IPS-NIHi11 (cell line): ENCODE measurements around the gene TBC1D14.

Experiments used
- DNase-seq: peaks from one replicate; pipeline ENCODE4 v3.0.0; 2012; ENCODE audit warnings: mixed read lengths, low spot score

TBC1D14 gene

DNA sequence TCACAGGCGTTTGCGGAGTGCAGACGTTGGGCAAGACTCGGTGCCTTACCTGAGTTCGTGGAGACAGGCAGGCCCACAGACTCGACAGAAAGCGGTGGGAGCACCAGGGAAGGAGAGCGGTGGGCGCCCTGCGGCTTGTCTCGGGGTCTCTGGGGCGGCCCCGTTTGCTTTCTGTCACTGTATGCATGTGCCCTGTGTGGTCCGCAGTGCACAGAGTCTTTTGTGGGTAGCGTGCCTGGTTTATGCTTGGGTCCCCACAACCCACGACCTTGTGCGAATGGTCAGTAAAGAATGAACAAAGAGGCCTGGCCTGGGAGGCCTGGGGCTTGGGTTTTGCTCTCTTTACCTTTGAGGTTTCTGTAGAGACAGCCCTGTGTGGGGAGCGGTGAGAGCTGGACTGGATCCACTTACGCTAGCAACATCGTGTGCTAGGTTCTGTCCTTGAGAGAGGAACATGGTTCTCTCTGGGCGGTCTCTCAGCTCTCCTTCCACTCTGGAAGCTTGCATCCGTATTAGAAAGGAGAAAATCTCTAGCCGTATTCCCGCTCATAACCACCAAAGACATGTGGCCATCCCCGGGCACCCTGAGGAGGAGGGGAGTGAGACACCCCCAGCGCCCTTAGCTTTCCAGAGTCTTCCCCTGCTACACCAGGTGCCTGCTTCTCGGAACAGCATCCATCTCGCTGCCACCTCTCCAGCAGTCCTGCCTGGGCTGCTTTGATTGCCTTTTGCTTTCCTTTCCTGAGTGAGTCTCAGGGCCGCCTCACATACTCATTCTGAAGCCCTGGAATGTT is 134.7 kb downstream of the TBC1D14 start:
- DNase-seq = no peak

DNA sequence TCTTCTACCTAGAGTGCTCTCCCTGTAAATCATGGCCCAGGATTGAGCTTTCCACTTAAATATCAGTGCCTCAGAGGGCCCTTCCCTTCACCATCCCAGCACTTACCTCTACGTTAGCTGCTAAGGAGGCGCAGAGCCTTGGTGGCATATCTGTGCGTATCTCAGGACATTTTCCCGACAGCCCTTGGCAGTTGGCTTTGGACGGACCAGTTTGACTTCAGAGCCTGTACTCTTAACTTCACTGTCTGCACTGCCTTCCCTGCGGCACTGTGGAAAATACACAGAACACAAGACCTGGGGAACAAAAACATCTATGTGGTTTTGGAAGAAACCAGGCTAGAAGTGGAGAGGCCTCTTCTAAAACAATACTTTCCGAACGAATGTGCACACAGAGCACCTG is 135.9 kb downstream of the TBC1D14 start:
- no peak for DNase-seq

DNA sequence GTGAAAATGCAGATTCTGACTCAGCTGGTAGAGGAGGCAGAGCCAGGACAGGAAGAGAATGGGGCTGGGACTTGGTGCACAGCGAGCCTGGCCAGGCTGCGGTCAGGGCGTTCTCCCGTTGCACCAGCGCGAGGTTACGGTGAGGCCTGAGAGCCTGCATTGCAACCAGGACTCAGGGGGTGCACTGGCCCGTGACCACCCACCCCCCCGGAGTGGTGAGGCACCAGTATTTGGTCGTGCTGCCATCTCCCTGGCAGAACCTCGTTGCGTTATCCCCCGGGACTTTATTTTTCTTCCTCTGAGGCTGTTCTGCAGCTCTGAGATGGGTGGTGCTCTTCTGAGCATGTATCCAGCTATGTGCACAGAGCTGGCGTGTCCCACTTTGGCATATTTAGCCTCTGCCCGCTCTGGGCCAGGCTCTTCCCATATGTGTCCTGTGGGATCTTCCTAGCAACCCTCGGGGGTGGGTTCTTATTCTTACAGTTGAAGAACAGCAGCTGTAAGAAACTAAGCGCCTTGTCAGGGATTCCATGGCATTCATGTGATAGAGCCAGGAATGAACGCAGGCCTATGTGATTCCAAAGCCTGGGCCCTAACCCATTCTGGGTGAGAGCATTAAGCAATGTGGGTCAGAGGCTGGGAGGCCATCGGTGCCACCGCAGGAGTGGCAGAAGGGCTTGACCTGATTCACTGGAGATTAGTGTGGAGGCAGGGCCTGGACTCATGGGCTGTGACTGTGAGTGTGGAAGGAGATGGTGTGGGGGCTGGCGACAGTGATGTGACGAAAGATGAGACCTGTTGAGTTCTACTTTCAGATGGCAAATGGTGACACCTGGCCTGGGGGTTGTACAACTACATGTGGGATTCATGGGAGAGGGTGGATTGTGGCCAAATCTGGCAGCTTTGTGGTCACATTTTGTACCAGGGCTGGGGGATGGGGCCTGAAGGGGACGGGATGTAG is 136.6 kb downstream of the TBC1D14 start:
- DNase-seq = no peak

DNA sequence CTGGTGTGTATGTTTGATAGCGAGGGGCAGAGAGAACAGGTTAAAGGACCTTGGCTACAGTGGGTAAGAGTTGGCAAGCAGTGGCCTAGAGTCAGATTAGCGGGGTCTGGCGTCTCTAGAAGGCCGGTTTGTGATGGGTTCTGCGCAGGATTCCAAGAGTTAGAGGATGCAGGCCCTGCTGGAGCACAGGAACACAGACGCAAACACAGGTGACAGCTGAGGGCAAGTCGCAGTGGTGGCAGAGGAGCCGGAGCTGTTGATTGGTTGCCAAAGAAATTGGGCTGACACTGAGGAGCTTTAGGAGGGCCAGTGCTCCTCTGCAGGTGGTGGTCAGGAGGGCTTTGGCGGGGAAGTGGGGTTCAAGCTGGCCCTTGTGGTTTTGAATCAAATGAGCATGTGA is 137.3 kb downstream of the TBC1D14 start:
- no peak for DNase-seq

DNA sequence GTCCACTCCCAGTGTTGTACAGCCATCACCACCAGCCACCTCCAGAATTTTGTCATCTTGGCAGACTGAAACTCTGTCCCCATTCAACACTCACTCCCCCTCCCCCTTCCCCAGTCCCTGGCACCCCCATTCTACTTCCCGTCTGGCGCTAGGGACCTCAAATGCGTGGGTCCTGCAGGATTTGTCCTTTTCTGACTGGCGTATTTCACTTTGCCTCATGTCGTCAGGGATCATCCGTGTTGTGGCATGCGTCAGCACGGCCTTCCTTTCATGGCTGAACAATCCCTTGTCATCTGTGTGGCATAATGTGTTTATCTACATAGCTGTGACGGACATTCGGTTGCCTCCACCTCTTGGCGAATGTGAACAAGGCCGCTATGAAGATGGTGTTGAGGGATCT is 139.0 kb downstream of the TBC1D14 start:
- DNase-seq = no peak

DNA sequence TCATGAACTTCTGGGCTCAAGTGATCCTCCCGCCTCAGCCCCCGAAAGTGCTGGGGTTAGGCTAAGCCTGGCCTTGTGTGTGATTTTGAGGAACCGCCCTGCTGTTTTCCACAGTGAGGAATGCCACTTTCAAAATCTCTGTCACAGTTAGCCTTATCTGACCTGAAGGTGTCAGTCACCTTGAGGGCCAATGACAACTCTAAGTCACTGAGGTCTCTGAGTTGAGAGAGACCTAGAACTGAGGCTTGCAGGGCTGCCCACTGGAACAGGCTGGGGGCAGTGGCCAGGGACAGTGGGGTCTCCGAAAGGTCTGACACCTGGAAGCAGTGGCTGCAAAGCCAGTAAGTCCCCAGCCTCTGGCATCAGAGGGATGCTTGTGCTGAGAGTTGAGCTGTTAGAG is 139.7 kb downstream of the TBC1D14 start:
- no peak for DNase-seq

DNA sequence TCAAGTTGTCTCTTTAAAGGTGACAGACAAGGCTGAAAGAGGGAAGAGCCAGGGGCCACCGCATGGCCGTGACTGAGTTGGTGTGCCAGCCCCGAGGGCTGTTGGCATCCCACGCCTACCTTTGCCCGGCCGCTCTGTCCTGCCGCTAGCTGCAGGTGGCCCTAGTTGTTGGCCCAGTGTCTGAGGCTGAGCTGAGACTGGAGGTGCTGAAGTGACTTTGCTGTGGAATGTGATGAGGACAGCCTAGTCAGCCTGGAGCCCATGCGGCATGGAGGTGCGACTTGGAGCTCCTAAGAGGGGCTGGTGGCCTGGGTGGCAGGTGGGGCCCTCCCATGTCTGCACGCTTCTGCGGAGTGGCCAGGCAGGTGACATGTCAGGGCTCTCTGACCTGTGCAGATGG is 140.1 kb downstream of the TBC1D14 start:
- no peak for DNase-seq

DNA sequence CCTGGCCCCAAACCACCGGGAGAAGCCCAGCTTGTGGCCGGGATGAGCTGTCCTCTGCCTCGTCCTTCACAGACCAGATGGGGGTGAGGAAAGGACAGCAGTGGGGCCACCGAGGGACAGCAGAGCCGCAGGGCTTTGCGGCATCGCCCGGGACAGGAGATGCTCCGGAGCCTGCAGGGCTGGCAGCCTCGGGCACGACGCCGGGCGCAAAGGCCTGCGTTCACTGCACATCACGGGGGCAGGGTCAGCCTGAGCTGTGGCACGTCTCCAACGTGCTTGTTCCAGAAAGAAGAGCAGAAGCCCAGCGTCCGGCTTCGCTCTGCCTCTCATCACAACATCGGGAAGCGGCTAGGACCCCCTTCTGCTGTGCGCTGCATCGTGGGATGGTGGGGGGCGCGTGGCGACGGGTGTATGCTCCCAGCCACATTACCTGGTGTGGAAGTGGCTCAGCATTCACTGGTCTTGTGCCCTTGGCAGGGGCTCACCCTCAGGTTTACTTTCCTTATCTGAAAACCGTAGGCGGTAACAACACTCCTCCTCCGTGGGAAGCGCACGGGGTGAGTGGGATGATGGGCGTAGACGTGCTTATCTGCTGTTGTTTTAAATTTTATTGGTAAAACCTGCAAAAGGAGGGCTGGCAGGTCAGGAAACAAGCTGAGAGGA is 141.0 kb downstream of the TBC1D14 start:
- DNase-seq = no peak

DNA sequence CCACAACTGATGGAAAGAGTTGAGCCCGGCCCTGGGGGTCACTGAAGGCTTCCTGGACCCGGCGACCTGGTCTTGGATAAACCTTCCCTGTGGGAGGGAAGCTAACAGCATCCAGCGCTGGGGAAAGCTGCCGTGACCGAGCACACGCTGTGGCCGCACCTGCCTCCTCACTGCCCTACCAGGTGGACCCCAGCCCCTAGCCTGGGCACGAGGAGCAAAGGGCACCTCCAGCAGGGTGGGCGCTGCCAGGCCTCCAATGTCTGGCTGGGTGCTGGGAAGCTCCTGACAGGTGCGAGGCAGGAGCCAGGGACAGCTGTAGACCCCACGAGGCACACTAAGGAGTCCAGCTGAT is 141.5 kb downstream of the TBC1D14 start:
- DNase-seq = no peak

DNA sequence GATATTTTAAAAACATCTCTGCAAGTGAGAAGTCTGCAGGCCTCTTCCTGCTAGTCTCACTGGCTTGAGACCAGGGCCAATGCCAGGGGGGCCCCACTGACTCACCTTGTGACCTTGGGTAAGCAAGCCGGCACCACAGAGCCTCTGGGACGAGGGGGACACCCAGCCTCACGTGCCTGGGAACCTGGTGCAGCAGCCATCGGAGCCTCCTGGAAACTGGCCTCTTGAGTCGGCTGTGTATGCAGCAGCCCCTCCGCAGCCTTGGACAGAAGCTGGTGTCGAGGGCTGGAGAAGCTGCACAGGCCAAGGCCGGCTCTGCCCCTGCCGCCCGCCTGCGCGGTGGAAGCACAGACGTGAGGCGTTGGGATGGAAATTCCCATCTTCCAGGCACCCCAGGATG is 142.3 kb downstream of the TBC1D14 start:
- no peak for DNase-seq

DNA sequence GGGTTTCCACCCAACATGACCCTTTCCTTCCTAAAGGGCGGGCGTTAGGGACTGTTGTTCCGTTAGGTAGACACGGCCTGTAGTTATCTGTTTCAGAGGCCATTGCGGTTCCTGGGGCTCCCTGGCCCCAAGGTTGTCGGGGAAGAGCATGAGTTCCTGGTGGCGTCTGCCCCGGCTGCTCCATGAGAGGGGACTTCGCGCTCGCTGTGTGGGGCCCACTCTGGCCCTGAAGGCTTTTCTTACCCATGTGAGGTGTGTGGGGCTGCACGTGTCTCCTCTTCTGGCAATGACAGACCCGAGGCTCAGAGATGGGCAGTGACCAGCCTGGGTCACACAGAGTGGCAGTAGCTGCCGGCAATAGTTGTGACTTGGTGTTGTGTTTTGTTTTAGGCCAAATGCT is 142.7 kb downstream of the TBC1D14 start:
- no peak for DNase-seq

DNA sequence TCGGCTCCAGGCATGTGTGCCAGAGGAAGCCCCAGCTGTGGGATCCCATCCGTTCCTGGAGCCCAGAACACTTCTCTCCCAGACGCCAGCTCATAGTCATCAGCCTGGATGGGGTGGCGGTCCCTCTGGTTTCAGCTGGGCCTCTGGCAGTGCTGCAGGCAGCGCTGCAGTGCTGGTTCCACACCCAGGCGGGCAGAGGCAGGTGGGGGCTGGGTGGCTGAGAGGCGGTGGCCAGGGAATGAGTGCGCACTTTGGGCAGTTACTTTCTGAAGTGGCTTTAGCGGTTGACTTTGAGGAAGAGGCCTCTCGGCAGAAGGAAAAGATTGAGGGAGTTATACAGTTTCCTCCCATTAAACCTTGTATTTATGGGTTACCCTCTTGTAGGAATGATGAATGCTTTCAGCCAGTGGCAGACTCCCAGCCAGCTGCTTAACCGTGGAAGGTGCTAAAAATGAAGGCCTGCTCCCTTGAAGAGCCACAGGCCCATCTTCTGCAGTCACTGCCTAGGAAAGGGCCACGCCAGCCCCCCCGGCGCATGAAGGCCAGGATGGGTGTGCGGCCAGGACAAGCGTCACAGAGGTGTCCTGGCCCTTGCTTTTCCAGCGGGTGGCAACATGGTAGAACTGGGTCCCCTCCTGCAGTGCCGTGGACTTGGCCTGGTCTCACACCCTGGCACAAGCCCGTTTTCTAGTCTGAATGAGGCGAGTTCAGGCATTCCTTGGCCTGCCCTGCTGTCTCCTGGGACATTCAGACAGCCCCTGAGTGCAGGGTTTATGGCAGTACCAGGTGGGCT is 143.5 kb downstream of the TBC1D14 start:
- DNase-seq = no peak

DNA sequence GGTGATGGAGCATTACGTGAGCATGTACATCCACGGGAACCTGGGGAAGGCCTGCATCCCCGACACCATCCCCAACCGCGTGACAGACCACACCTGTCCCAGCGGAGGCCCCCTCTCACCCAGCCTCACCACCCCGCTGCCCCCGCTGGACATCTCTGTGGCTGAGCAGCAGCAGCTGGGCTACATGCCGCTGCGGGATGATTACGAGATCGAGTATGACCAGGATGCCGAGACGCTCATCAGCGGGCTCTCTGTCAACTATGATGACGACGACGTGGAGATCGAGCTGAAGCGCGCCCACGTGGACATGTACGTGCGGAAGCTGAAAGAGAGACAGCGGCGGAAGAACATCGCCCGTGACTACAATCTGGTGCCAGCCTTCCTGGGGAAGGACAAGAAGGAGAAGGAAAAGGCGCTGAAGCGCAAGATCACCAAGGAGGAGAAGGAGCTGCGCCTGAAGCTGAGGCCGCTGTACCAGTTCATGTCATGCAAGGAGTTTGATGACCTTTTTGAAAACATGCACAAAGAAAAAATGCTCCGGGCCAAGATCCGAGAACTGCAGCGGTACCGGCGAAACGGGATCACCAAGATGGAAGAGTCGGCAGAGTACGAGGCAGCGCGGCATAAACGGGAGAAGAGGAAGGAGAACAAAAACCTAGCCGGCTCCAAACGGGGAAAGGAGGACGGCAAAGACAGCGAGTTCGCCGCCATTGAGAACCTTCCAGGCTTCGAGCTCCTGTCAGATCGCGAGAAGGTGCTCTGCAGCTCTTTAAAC is 144.7 kb downstream of the TBC1D14 start:
- no peak for DNase-seq

DNA sequence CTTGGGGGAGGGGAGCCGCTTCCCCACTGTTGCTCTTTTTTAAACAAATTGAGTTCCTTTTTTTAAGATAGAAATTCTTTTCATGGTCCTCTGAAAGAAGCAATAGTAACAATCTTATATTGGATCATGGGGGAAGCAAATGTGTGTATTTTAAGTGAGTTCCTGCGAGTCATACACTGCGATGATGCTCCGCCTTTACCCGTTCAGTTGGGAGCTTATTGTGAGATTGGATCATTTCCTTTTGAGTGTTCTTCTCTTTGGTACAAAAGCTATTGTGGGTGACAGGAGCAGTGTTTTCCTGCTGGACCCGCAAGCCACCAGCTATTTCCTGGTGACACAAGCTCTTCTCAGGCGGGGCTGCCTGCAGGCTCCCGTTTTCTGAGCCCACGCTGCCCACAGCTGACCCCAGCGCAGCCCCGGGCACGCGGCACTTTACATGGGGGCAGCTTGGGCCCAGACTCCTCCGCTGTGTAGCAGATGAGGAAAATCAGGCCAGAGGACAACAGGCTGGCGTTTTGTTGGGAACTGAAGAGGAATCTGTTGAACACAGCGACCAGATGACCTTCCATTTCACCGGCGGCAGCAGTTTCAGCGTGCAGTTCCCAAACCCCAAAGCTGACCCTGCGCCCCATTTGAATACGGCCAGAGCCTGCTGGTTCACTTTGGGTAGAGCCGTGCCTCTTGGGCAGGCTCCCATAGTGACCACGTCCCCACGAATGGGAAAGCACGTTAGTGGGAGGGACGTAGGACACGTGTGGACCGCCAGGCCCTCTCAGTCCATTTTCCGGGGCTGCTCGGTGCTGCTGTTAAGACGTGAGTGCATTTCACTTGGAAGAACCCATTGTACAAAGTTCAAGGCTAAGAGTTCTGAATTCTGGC is 145.7 kb downstream of the TBC1D14 start:
- no peak for DNase-seq

DNA sequence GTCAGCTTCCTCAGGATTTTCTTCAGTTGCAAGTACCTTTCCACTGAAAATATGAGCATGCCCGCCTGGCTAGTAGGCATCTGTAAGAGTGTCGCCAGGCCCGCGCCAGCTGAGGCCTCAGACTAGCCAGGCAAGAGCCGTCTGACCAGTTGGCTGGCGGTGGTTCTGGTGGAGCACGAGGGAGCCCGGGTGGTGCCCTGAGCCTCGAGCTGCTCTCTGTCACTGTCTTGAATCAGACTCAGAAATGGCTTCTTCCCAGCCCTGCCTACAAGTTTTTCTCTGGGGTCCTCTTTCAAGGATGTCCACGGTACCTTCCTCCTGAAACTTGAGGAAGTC is 146.3 kb downstream of the TBC1D14 start:
- DNase-seq = no peak

DNA sequence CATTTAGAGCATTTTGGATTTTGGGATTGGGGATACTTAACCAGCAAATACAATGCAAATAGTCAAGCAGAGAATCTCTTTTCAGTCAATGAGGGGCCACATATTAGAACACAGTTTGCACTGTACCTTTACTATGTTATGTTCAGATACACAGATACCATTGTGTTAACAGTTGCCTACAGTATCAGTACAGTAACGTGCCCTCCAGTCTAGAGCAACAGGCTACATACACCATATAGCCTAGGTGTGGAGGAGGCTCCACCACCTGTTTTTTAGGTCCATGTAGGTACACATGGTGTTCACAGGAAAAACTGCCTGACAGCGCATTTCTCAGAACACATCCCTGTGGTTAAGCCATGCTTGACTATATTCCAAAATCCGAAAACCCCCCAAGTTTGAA is 149.2 kb downstream of the TBC1D14 start:
- DNase-seq = no peak

DNA sequence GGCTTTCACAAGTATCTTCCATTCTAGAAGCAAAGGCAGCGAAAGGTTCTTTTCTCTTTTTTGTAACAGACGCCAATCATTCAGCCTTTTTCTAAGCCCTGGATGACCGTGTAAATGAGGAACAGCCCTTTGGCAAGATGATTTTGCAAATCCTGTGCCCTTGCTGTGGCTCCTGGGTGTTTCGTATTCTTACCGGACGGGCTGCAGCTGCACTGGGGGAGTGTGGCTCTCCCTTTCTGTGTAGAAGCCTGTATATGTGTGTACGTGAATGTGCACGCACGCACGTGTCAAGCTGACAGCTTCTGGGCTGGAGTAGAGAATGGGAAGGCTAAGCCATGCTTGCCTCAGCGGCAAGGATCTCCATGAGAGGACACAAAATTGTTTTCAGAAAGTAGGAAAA is 150.0 kb downstream of the TBC1D14 start:
- no peak for DNase-seq

DNA sequence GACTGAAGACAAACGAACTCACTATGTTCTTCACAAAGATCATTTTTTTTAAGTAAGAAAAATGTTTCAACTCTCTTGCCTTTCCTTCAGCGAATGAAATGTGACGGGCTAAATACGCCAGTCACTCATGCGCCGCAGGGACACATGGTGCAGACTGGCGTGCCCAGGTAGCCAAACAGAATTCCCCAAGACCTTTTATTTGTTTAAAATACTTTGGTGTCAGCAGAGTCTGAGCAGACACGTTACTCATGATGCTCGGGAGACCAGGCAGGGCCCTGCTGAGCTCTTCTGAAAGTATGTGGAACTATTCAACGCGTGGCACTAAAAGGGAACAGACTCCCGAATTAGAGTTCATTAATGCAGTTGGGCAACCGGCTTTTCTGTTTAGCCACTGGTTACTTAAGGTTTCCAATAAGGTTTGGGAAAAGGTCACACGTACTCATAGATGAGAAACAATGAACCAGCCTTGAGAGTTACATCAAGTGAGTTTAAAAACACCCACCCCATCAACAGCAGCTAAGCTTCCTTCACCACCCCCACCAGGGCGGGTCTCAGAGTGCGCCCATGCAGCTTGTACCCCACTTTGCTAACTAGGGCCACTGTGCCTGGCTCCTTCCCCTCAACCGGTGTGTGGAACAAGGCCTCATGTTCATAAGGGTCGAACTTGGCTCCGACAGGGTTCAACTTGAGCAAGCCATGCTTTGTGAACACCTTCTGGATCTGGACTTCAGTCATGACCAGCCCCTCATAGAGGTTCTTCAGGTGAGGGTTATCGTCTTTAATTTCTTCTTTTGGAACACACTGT is 150.9 kb downstream of the TBC1D14 start:
- no peak for DNase-seq

DNA sequence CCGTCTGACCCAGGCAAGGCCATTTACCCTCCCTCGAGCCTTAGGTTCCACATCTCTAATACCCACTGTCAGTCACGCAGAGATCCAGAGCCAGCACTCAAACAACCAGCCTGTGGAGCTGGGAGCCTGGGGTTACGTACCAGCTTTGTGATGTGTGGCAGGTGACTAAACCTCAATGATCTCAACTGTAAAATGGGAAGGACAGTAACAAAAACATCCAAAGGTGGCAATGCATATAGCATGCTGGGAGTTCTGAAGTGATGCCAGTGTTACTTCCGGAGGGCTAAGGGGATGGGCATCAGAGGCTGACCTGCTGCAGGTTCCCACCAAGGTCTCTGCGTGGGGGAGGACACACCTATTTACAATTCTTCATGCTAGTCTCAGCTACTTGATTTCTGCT is 152.2 kb downstream of the TBC1D14 start:
- DNase-seq = no peak
